Memory B cell (primary cell): ENCODE data around the gene RPLP1.
A peak's percentile ranks its signal among the peaks of the same experiment; 100 is the strongest.

ENCODE experiments used
- ATAC-seq: fragments of 150-1000 bp; cut with Tn5 transposase; 2 replicates; pipeline ENCODE4 v1.10.0; 2021; ENCODE audit warnings: low read depth, mild to moderate bottlenecking, moderate library complexity
- DNase-seq, 2 donors: peaks; one replicate each; pipeline ENCODE4 v3.0.0; 2022; ENCODE audit warnings: low spot score in 2 of 2
- H3K27ac Mint-ChIP-seq: one replicate; pipeline ENCODE4 v1.8.0; 2022; ENCODE audit warnings: mild to moderate bottlenecking, moderate library complexity, mixed read lengths
- H3K27me3 Mint-ChIP-seq: one replicate; pipeline ENCODE4 v1.8.0; 2022; ENCODE audit warnings: mixed read lengths
- H3K36me3 Mint-ChIP-seq: one replicate; pipeline ENCODE4 v1.8.0; 2022; ENCODE audit warnings: mild to moderate bottlenecking, mixed read lengths
- H3K4me1 Mint-ChIP-seq: one replicate; pipeline ENCODE4 v1.8.0; 2022; ENCODE audit warnings: mixed read lengths
- H3K4me3 Mint-ChIP-seq: one replicate; pipeline ENCODE4 v1.8.0; 2022; ENCODE audit warnings: mild to moderate bottlenecking, moderate library complexity, mixed read lengths
- H3K9me3 Mint-ChIP-seq: one replicate; pipeline ENCODE4 v1.8.0; 2022; ENCODE audit warnings: mixed read lengths

RPLP1 gene

GRCh38 chr15:69468241-69469121 lies 15.9 kb downstream of the RPLP1 start:
- Mint-ChIP-seq H3K4me3 (no peak overlapping the region), H3K36me3 (no peaks in the 10 kb centered on the region), H3K4me1 (peaks cover 14% of the 10 kb centered on the region), H3K27ac (peak overlapping the region; percentile 75), H3K27me3 (no peaks in the 10 kb centered on the region), H3K9me3 (no peaks in the 10 kb centered on the region)
- ATAC-seq, result peak; percentile 87
- DNase-seq, result peak in 1 of 2 donors; percentile 33

GRCh38 chr15:69469467-69470201 lies 17.0 kb downstream of the RPLP1 start:
- no peak for ATAC-seq
- no peak overlapping the region for H3K4me3 Mint-ChIP-seq
- DNase-seq, result no peak
- no peaks in the 10 kb centered on the region for H3K9me3 Mint-ChIP-seq
- peaks cover 12% of the 10 kb centered on the region for H3K4me1 Mint-ChIP-seq
- peak overlapping the region; percentile 75 for H3K27ac Mint-ChIP-seq
- H3K36me3 Mint-ChIP-seq, result no peaks in the 10 kb centered on the region
- no peaks in the 10 kb centered on the region for H3K27me3 Mint-ChIP-seq

- ATAC-seq, result no peak
- H3K9me3 Mint-ChIP-seq, result no peaks in the 10 kb centered on the region
Observed at GRCh38 chr15:69472046-69472445, 19.4 kb downstream of the RPLP1 start.

GRCh38 chr15:69472562-69472961 lies 19.9 kb downstream of the RPLP1 start:
- Mint-ChIP-seq H3K36me3 (no peaks in the 10 kb centered on the region), H3K27ac (no peak overlapping the region), H3K4me1 (peaks cover 12% of the 10 kb centered on the region), H3K27me3 (peaks cover 7% of the 10 kb centered on the region), H3K4me3 (no peak overlapping the region), H3K9me3 (no peaks in the 10 kb centered on the region)
- ATAC-seq, result no peak
- DNase-seq, result no peak

More at GRCh38 chr15:69472046-69472445, 19.4 kb downstream of the RPLP1 start:
- no peak overlapping the region for H3K4me3 Mint-ChIP-seq
- H3K27me3 Mint-ChIP-seq, result peaks cover 7% of the 10 kb centered on the region
- peaks cover 12% of the 10 kb centered on the region for H3K4me1 Mint-ChIP-seq
- no peak for DNase-seq
- H3K27ac Mint-ChIP-seq, result no peak overlapping the region
- no peaks in the 10 kb centered on the region for H3K36me3 Mint-ChIP-seq

GRCh38 chr15:69474291-69474690 lies 21.7 kb downstream of the RPLP1 start:
- DNase-seq (no peak), ATAC-seq (no peak)
- H3K27me3 Mint-ChIP-seq, result peaks cover 7% of the 10 kb centered on the region
- H3K4me1 Mint-ChIP-seq, result peaks cover under 1% of the 10 kb centered on the region
- no peaks in the 10 kb centered on the region for H3K9me3 Mint-ChIP-seq
- no peak overlapping the region for H3K27ac Mint-ChIP-seq
- H3K36me3 Mint-ChIP-seq, result no peaks in the 10 kb centered on the region
- no peak overlapping the region for H3K4me3 Mint-ChIP-seq

- DNase-seq (no peak), ATAC-seq (no peak)
- no peak overlapping the region for H3K27ac Mint-ChIP-seq
- peaks cover 7% of the 10 kb centered on the region for H3K27me3 Mint-ChIP-seq
- peaks cover 1% of the 10 kb centered on the region for H3K36me3 Mint-ChIP-seq
- H3K9me3 Mint-ChIP-seq, result peaks cover 3% of the 10 kb centered on the region
- H3K4me1 Mint-ChIP-seq, result no peaks in the 10 kb centered on the region
- no peak overlapping the region for H3K4me3 Mint-ChIP-seq
Observed at GRCh38 chr15:69474846-69475455, 22.3 kb downstream of the RPLP1 start.

- Mint-ChIP-seq H3K27me3 (peaks cover 7% of the 10 kb centered on the region), H3K9me3 (peaks cover 3% of the 10 kb centered on the region), H3K4me1 (no peaks in the 10 kb centered on the region), H3K4me3 (no peak overlapping the region), H3K27ac (no peak overlapping the region), H3K36me3 (peaks cover 1% of the 10 kb centered on the region)
- ATAC-seq, result peak; percentile 82
- DNase-seq, result peak; percentile 68 to 76
Observed at GRCh38 chr15:69475769-69476358, 23.2 kb downstream of the RPLP1 start.

- Mint-ChIP-seq H3K4me1 (no peaks in the 10 kb centered on the region), H3K27ac (no peak overlapping the region), H3K4me3 (no peak overlapping the region), H3K36me3 (peaks cover 1% of the 10 kb centered on the region), H3K27me3 (peaks cover 7% of the 10 kb centered on the region), H3K9me3 (peaks cover 3% of the 10 kb centered on the region)
- no peak for DNase-seq
- no peak for ATAC-seq
Observed at GRCh38 chr15:69476704-69477473, 24.3 kb downstream of the RPLP1 start.

GRCh38 chr15:69478259-69478781 lies 25.7 kb downstream of the RPLP1 start:
- H3K27me3 Mint-ChIP-seq, result peaks cover 7% of the 10 kb centered on the region
- H3K9me3 Mint-ChIP-seq, result peaks cover 3% of the 10 kb centered on the region
- H3K4me1 Mint-ChIP-seq, result no peaks in the 10 kb centered on the region
- no peak overlapping the region for H3K27ac Mint-ChIP-seq
- H3K36me3 Mint-ChIP-seq, result peaks cover 1% of the 10 kb centered on the region
- ATAC-seq (peak; percentile 54), DNase-seq (peak in 1 of 2 donors; percentile 30)
- H3K4me3 Mint-ChIP-seq, result no peak overlapping the region

- Mint-ChIP-seq H3K36me3 (peaks cover 1% of the 10 kb centered on the region), H3K27ac (no peak overlapping the region), H3K9me3 (peaks cover 3% of the 10 kb centered on the region), H3K4me3 (no peak overlapping the region), H3K27me3 (peaks cover 7% of the 10 kb centered on the region), H3K4me1 (no peaks in the 10 kb centered on the region)
- ATAC-seq (no peak), DNase-seq (no peak)
Observed at GRCh38 chr15:69479081-69479480, 26.5 kb downstream of the RPLP1 start.

- no peak overlapping the region for H3K27ac Mint-ChIP-seq
- no peaks in the 10 kb centered on the region for H3K4me1 Mint-ChIP-seq
- H3K4me3 Mint-ChIP-seq, result no peak overlapping the region
- no peak for ATAC-seq
- peaks cover 3% of the 10 kb centered on the region for H3K9me3 Mint-ChIP-seq
- no peak for DNase-seq
- H3K36me3 Mint-ChIP-seq, result peaks cover 1% of the 10 kb centered on the region
- H3K27me3 Mint-ChIP-seq, result peaks cover 10% of the 10 kb centered on the region
Observed at GRCh38 chr15:69479971-69480370, 27.4 kb downstream of the RPLP1 start.

- DNase-seq, result no peak
- no peak for ATAC-seq
- H3K4me1 Mint-ChIP-seq, result no peaks in the 10 kb centered on the region
- peaks cover 5% of the 10 kb centered on the region for H3K9me3 Mint-ChIP-seq
- no peak overlapping the region for H3K27ac Mint-ChIP-seq
- no peak overlapping the region for H3K4me3 Mint-ChIP-seq
- peaks cover 9% of the 10 kb centered on the region for H3K27me3 Mint-ChIP-seq
- peaks cover 3% of the 10 kb centered on the region for H3K36me3 Mint-ChIP-seq
Observed at GRCh38 chr15:69480932-69481331, 28.3 kb downstream of the RPLP1 start.

- no peak overlapping the region for H3K27ac Mint-ChIP-seq
- DNase-seq (no peak), ATAC-seq (no peak)
- no peak overlapping the region for H3K4me3 Mint-ChIP-seq
- no peaks in the 10 kb centered on the region for H3K4me1 Mint-ChIP-seq
- H3K27me3 Mint-ChIP-seq, result peaks cover 5% of the 10 kb centered on the region
- H3K9me3 Mint-ChIP-seq, result peaks cover 5% of the 10 kb centered on the region
- peaks cover 4% of the 10 kb centered on the region for H3K36me3 Mint-ChIP-seq
Observed at GRCh38 chr15:69482686-69483256, 30.2 kb downstream of the RPLP1 start.
